ENCODE results near the gene MICAL3. TPM values are rescaled to one million over a fixed set of nuclear protein-coding genes. Genes with fewer than 3 reads are reported as not detected.

Gene MICAL3
- total RNA-seq, 6 experiments from 2014 or later = 31.5 to 61.8 (median 48.2) TPM

DNA sequence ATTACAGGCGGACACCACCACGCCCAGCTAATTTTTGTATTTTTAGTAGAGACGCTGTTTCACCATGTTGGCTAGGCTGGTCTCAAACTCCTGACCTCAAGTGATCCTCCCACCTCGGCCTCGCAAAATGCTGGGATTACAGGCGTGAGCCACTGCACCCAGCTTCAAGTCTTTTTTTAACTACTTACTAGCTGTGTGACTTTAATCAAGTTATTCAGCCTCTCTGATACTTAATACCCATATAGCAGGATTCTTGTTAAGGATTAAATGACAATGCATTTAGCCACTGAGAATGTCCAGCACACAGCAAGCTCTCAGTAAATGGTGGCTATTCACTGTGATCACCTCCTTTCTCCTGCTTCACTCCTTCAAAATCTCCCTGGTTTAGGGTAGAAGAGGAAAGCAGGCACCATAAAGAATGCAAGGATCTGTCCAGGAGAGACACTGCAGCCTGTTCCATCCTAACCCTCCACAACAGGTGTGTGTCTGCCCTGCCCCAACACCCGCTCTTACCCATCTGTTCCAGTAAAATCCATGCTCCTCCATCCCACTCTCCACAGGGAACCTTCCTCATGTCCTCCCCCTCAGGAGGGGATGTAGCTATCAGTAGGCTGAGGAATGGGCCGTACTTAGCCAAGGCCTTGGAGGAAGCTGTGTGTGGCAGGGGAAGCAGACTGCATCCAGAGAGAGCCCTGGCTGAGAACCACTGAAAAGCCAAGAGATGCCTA lies 69.3 kb downstream of the MICAL3 start:
- 47% methylated on average over 7 of the region's 8 CpGs for WGBS (ENCODE audit: insufficient coverage, low coverage, low lambda C conversion rate, missing lambda C conversion rate)
- H3K27ac ChIP-seq = peak overlapping the region in 2 of 3 donors; percentile 82 to 85

GRCh38 chr22:17954200-17954859 lies 70.0 kb downstream of the MICAL3 start:
- H3K4me3 ChIP-seq = no peak overlapping the region
- TF ChIP-seq POLR2A (IDR thresholded peaks at IDR 0.05) = peak; percentile 22
- TF ChIP-seq, protein P1, sequence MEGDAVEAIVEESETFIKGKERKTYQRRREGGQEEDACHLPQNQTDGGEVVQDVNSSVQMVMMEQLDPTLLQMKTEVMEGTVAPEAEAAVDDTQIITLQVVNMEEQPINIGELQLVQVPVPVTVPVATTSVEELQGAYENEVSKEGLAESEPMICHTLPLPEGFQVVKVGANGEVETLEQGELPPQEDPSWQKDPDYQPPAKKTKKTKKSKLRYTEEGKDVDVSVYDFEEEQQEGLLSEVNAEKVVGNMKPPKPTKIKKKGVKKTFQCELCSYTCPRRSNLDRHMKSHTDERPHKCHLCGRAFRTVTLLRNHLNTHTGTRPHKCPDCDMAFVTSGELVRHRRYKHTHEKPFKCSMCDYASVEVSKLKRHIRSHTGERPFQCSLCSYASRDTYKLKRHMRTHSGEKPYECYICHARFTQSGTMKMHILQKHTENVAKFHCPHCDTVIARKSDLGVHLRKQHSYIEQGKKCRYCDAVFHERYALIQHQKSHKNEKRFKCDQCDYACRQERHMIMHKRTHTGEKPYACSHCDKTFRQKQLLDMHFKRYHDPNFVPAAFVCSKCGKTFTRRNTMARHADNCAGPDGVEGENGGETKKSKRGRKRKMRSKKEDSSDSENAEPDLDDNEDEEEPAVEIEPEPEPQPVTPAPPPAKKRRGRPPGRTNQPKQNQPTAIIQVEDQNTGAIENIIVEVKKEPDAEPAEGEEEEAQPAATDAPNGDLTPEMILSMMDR (IDR thresholded peaks at IDR 0.05) = no peak
- H3K27me3 ChIP-seq = no peaks in the 10 kb centered on the region
- no peaks in the 10 kb centered on the region for H3K9me3 ChIP-seq
- intact Hi-C loops (cut with DNase I) = no loop called here
- peaks cover 0 to 45% (median 18%) of the 10 kb centered on the region in 4 donors for H3K4me1 ChIP-seq
- peak overlapping the region in 2 of 3 donors; percentile 82 to 85 for H3K27ac ChIP-seq
- H3K36me3 ChIP-seq = no peaks in the 10 kb centered on the region
- WGBS (ENCODE audit: insufficient coverage, low coverage, low lambda C conversion rate, missing lambda C conversion rate) = 41% methylated on average over 10 of the region's 10 CpGs
- peak; percentile 77 to 87 (median 80) for ATAC-seq
- no peak for DNase-seq

More for the DNA sequence above, 69.3 kb downstream of the MICAL3 start:
- Histone ChIP-seq H3K4me3 (no peak overlapping the region), H3K27me3 (no peaks in the 10 kb centered on the region), H3K36me3 (no peaks in the 10 kb centered on the region), H3K9me3 (no peaks in the 10 kb centered on the region), H3K4me1 (peaks cover 0 to 45% (median 18%) of the 10 kb centered on the region in 4 donors)
- intact Hi-C loops (cut with DNase I) = no loop called here
- TF ChIP-seq POLR2A (IDR thresholded peaks at IDR 0.05) = no peak
- TF ChIP-seq, protein P1 (IDR thresholded peaks at IDR 0.05) = no peak
- no peak for DNase-seq
- no peak for ATAC-seq

DNA sequence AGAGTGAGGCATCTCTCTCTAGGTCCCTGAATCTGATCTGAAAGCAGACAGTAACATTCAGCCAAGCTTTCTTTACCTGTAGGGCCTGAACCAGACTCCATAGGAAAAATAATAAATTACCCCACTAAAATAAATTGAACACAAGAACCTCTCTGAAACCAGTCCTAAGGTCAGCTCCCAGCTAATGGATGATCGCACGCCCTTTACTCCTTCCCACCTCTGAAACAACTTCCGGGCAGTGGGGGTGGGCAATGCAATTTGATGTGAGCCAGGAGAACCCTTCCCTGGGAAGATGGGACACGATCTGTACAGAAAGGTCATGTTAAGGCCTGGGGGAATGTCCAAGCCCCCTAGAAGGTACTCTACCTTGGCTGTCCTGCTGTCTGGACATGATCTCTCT lies 71.2 kb downstream of the MICAL3 start:
- TF ChIP-seq POLR2A (IDR thresholded peaks at IDR 0.05) = no peak
- TF ChIP-seq, protein P1 (IDR thresholded peaks at IDR 0.05) = no peak
- Histone ChIP-seq H3K36me3 (no peaks in the 10 kb centered on the region), H3K27ac (peak overlapping the region in 2 of 3 donors; percentile 82 to 85), H3K4me1 (peaks cover 0 to 45% (median 18%) of the 10 kb centered on the region in 4 donors), H3K9me3 (no peaks in the 10 kb centered on the region), H3K4me3 (no peak overlapping the region), H3K27me3 (no peaks in the 10 kb centered on the region)
- intact Hi-C loops (cut with DNase I) = no loop called here
- ATAC-seq = peak in 3 of 4 donors; percentile 13 to 51 (median 20)
- DNase-seq = no peak
- WGBS (ENCODE audit: insufficient coverage, low coverage, low lambda C conversion rate, missing lambda C conversion rate) = 39% methylated on average over 3 of the region's 4 CpGs

DNA sequence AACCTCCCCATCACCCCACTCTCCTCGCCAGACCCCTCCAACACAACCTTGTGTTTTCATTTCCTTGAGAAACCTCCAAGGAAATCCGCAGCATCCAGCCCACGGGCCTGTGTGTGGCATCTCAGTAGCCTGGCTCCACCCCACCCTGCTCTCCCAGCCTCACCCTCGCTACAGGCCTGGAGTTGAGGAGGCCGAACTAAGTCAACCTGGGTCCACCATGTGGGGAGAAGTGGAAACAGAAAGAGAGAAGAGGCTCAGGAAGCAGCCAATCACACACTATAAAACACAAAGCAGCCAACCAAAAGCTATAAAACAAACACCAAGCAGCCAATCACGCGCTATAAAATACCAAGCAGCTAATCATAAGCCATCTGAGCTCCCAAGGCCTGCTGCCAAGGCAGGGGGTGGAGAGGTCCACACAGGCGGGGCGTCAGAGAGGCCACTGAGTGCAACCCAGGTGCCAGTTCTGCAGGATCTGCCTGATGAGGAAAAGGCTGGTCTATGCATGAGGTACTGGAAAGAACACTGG lies 72.0 kb downstream of the MICAL3 start:
- no peaks in the 10 kb centered on the region for H3K9me3 ChIP-seq
- no peaks in the 10 kb centered on the region for H3K27me3 ChIP-seq
- no peaks in the 10 kb centered on the region for H3K36me3 ChIP-seq
- ATAC-seq (peak; percentile 41 to 73 (median 67)), DNase-seq (peak; percentile 63 to 87 (median 73))
- TF ChIP-seq, protein P1 (IDR thresholded peaks at IDR 0.05) = no peak
- intact Hi-C loops (cut with DNase I) = no loop called here
- H3K4me3 ChIP-seq = no peak overlapping the region
- WGBS (ENCODE audit: insufficient coverage, low coverage, low lambda C conversion rate, missing lambda C conversion rate) = 70% methylated on average over 6 of the region's 9 CpGs
- peaks cover 0 to 45% (median 18%) of the 10 kb centered on the region in 4 donors for H3K4me1 ChIP-seq
- H3K27ac ChIP-seq = peak overlapping the region in 2 of 3 donors; percentile 82 to 85
